Chondrocyte (in vitro differentiated cells): ENCODE measurements around the gene CINP. TPM values are rescaled to one million over a fixed set of nuclear protein-coding genes. Genes with fewer than 3 reads are reported as not detected.

Experiments used
- DNase-seq: peaks from one replicate; pipeline ENCODE4 v3.0.0; 2021; ENCODE audit warnings: mixed read lengths, low spot score
- H3K27ac Mint-ChIP-seq: one replicate; pipeline ENCODE4 v1.8.0; 2021; ENCODE audit warnings: mild to moderate bottlenecking, moderate library complexity, mixed read lengths; ENCODE audit not compliant: unreplicated experiment
- H3K27me3 Mint-ChIP-seq: 2 replicates; pipeline ENCODE4 v1.8.0; 2021; ENCODE audit warnings: low read depth, mixed read lengths
- H3K36me3 Mint-ChIP-seq: 2 replicates; pipeline ENCODE4 v1.8.0; 2021; ENCODE audit warnings: low read depth, mixed read lengths
- H3K4me1 Mint-ChIP-seq: 2 replicates; pipeline ENCODE4 v1.8.0; 2021; ENCODE audit warnings: low read depth, mild to moderate bottlenecking, mixed read lengths
- H3K4me3 Mint-ChIP-seq: one replicate; pipeline ENCODE4 v1.8.0; 2021; ENCODE audit warnings: mild to moderate bottlenecking, moderate library complexity, mixed read lengths; ENCODE audit not compliant: unreplicated experiment
- H3K9me3 Mint-ChIP-seq: 2 replicates; pipeline ENCODE4 v1.8.0; 2021; ENCODE audit warnings: low read depth, mixed read lengths
- CTCF ChIP-seq: fragments of 200-600 bp; sonication (generic); IDR thresholded peaks from 2 replicates; pipeline ENCODE4 v1.5.0; 2021; ENCODE audit warnings: antibody characterized with exemption, mild to moderate bottlenecking, moderate library complexity
- total RNA-seq: library from RNA; stranded (reverse); gene quantifications from 3 replicates; pipeline ENCODE4 v1.2.1, GENCODE V29; 2021

CINP gene
- total RNA-seq, 1 donor from 2014 or later: 26.8 TPM

DNA sequence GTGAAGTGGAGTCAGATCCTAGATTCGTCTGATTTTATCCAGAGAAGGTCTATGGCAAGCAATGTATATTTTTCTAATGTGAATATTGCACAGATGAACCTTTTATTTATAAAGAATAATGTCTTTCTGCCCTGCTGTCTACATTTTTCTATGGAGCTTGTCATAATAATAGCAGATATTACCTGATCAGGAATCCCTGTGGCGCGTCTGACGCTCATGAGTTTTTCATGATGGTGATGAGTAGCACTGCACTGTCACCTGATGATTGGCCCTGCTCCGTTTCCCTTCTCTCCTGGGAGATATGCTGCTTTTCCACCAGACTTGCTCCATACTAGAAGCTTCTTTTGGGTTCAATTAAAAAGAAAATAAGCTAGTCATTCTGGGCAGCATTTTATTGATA, 20.5 kb downstream of the CINP start:
- no peak overlapping the region for H3K4me3 Mint-ChIP-seq
- H3K27me3 Mint-ChIP-seq: no peaks in the 10 kb centered on the region
- peak; percentile 17 for DNase-seq
- TF ChIP-seq CTCF: no peak
- no peak overlapping the region for H3K27ac Mint-ChIP-seq
- peaks cover 32% of the 10 kb centered on the region for H3K36me3 Mint-ChIP-seq
- H3K4me1 Mint-ChIP-seq: no peaks in the 10 kb centered on the region
- no peaks in the 10 kb centered on the region for H3K9me3 Mint-ChIP-seq

DNA sequence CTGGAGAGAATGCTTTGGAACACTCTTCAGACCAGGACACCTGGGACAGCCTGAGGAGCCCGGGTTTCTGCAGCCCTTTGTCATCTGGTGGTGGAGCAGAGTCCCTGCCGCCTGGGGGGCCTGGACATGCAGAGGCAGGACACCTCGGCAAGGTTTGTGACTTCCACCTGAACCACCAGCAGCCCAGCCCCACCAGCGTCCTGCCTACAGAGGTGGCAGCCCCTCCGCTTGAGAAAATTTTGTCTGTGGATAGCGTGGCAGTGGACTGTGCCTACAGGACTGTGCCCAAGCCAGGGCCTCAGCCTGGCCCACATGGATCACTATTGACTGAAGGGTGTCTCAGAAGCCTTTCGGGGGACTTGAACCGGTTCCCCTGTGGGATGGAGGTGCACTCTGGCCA, 21.1 kb downstream of the CINP start:
- Mint-ChIP-seq H3K27me3 (no peaks in the 10 kb centered on the region), H3K4me1 (no peaks in the 10 kb centered on the region), H3K4me3 (no peak overlapping the region), H3K36me3 (peaks cover 32% of the 10 kb centered on the region), H3K9me3 (no peaks in the 10 kb centered on the region), H3K27ac (no peak overlapping the region)
- peak; percentile 75 for DNase-seq
- TF ChIP-seq CTCF: no peak

GRCh38 chr14:102338724-102339123, 24.0 kb downstream of the CINP start:
- Mint-ChIP-seq H3K36me3 (peaks cover 28% of the 10 kb centered on the region), H3K9me3 (no peaks in the 10 kb centered on the region), H3K27me3 (no peaks in the 10 kb centered on the region), H3K4me3 (no peak overlapping the region), H3K27ac (no peak overlapping the region), H3K4me1 (no peaks in the 10 kb centered on the region)
- peak; percentile 34 for DNase-seq
- TF ChIP-seq CTCF: no peak

DNA sequence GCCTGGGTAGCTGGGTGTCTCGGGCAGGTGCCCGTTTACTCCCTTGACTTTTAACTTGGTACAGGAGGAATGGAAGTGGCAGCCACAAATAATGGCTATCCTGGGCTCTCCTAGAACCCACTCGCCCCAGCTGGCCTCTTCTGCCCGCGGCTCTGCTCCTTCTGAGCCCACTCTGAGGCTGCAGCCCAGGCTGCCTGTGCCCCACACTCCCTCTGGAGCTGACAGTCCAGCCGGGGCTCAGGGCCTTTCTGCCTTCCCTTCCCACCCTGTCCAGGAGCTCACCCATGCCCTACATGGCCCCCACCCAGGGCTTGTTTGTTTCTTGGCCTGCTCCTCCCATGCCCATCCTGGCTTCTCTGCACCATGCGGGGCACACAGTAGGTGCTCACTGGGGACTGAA, 27.5 kb downstream of the CINP start:
- Mint-ChIP-seq H3K4me1 (no peaks in the 10 kb centered on the region), H3K9me3 (no peaks in the 10 kb centered on the region), H3K36me3 (peaks cover 22% of the 10 kb centered on the region), H3K4me3 (no peak overlapping the region), H3K27ac (no peak overlapping the region), H3K27me3 (no peaks in the 10 kb centered on the region)
- no peak for DNase-seq
- no peak for TF ChIP-seq CTCF

GRCh38 chr14:102333795-102334705, 28.6 kb downstream of the CINP start:
- H3K27me3 Mint-ChIP-seq: no peaks in the 10 kb centered on the region
- no peak overlapping the region for H3K4me3 Mint-ChIP-seq
- TF ChIP-seq CTCF: no peak
- no peaks in the 10 kb centered on the region for H3K4me1 Mint-ChIP-seq
- no peak for DNase-seq
- no peak overlapping the region for H3K27ac Mint-ChIP-seq
- no peaks in the 10 kb centered on the region for H3K9me3 Mint-ChIP-seq
- peaks cover 22% of the 10 kb centered on the region for H3K36me3 Mint-ChIP-seq
